GM23248 (cell line): ENCODE measurements around the gene SYNE2.

ENCODE experiments used
- EZH2 ChIP-seq: fragments of 200-600 bp; sonication (generic); IDR thresholded peaks from 2 replicates; pipeline ENCODE4 v1.6.1; 2018; ENCODE audit warnings: antibody characterized with exemption, mild to moderate bottlenecking; ENCODE audit not compliant: insufficient read depth, poor library complexity, severe bottlenecking
- EZH2phosphoT487 ChIP-seq: fragments of 200-600 bp; sonication (generic); IDR thresholded peaks from 2 replicates; pipeline ENCODE4 v1.6.1; 2018; ENCODE audit warnings: antibody characterized with exemption, moderate library complexity, mild to moderate bottlenecking, low read depth; ENCODE audit not compliant: insufficient read depth

GRCh38 chr14:64170181-64170580 lies 317.4 kb downstream of the SYNE2 start:
- TF ChIP-seq EZH2 (no peak), EZH2phosphoT487 (no peak)
